Ecto neural progenitor cell (in vitro differentiated cells): Measurements from ENCODE around the gene PEX10.

Source experiments
- DNase-seq: peaks from one replicate; pipeline ENCODE4 v3.0.0-alpha.2; 2018; ENCODE audit warnings: low spot score

Gene PEX10

DNA sequence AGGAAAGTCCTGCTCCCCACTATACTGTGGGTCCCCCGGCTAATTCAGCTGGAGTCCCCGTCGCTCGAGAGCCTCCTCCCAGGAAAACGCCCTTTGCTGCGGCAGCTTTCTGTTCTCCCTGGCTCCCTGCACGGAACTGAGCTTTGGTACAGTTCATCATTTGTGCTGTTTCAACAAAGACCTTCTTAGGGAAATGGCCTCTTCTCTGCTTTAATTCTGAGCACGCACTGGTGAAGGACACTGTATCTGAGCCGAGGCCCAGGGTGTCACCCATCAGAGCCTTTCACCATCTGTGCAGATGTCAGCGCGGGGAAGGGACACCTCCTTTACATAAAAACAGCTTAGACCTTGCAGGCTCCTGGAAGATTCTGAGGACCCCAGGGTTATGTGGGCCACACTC lies 13.5 kb upstream of the PEX10 start:
- no peak for DNase-seq

DNA sequence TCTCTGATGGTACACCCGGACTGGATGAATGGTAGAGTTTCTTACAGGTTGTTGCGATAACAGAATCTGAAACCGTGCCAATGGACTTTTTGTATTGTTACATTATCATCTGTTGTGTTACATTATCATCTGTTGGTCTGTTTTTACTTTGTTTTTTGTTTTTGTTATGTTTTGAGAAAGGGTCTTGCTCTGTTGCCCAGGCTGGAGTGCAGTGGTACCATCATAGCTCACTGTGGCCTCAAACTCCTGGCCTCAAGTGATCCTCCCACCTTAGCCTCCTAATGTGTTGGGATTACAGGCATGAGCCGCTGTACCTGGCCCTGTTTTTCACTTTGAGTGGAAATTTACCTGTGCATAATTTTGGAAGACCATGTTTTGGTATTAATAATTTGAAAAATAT lies 10.2 kb upstream of the PEX10 start:
- no peak for DNase-seq

DNA sequence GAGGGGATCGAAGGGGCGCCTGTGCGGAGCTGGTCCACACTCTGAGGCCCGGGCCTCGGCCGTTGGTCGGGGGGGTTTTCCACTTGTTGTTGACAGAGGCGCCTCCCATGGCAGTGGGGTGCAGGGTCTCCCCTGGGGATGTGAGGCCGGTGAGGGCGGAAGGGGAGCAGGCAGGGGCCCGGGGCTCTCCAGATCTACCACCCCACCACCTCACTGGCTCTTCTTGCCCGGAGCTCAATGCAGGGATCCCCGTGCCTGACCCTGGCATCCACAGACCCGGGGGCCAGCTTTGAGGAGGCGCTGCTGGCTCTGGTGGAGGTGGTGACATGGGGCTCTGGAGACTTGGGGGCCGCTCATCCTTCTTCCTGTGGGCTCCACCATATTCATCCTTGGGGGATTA lies 7.1 kb upstream of the PEX10 start:
- DNase-seq, result no peak

DNA sequence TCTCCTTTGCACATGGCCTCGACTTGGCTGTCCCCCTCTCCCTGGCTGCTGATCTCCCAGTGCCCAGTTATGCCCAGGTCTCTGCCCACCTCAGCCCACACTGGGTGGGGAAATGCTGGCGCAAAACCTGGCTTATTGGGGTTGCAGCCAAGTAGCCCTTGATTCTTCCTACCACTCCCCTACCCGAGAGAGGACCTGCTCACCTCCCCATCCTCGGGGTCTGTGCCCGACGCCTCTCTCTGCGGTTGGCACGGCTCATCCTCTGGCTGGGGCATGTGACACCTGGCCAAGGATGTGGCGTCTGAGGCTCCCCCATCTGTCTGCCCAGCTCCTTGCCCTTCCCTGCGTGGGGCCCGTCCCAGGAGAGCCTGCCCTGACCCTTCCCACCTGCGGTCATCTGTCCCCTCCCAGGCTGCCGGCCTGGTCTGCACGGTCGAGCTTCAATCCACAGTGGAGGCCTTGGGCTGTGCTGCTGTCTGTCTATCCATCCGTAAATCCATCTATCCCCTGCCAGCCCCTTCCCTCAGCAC lies 6.5 kb upstream of the PEX10 start:
- DNase-seq, result no peak

DNA sequence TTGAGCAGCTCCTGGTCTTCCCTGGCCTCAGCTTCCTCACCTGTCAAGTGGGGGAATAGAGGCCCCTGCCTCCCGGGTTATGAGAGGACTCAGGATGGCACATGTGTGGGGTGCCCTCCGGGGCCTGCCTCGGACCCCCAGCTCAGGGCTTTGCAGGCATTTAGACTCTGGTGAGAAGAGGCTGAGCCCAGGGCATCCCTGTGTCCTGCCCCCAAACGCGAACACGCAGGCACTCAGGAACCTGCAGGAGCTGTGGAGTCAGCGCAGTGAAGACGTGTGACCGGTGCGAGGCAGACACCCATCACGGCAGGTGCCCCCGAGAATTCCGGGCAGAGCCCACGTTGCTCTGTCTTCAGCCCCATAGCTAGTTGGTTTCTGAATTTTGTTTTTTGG lies 5.5 kb upstream of the PEX10 start:
- DNase-seq, result no peak

DNA sequence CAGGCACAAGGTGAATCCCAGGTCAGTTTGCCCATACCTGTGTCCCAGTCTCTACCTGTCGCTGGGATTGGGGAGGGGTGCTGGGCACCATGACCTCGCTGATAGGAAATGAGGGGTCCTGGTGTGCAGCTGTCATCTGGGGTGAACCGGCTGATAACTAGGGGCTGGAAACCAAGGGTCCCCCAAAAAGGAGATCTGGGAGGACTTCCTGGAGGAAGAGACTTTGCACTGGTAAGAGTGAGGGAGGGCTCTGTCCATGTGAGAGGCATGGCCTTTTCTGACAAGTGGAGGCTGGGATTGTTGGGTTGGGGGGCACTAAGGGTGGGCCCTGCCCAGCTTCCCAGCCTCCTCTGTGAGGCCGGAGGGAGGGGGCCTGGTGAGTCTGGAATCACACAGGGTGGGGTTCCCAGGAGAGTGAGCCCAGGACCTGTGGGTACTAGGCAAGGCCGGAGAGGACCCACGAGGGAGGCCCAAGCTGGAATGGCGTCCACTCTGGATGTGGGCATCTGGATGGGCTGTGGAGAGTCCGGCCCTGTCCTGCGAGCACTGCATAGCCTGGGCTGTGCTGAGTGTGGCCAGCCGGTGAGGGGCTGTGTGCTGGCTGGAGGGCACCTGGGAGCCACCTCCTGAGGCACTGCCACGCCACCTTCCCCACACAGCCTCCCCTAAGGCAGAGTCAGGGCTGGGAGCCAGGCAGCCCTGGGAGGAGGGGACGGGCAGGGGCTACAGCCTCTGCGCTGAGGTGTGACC lies 4.9 kb upstream of the PEX10 start:
- DNase-seq, result no peak

DNA sequence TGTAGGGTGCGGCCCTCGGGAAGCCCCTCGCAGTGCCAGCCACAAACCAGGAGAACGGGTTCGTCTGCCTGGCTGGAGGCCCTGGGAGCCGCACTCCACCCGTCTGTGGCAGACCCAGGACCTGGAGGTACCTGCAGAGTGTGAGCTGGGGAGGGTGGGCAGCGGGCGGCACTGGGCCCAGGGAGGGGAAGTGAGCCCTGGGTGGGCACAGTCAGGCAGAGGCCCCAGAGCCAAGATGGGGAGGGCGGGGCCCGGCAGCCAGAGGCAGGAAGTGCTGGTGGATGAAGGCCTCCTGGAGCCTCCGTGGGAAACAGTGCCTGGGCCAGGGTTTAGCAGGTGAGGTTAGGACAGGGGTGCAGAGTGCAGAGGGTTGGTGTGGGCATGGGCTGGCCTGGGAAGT lies 4.0 kb upstream of the PEX10 start:
- no peak for DNase-seq

DNA sequence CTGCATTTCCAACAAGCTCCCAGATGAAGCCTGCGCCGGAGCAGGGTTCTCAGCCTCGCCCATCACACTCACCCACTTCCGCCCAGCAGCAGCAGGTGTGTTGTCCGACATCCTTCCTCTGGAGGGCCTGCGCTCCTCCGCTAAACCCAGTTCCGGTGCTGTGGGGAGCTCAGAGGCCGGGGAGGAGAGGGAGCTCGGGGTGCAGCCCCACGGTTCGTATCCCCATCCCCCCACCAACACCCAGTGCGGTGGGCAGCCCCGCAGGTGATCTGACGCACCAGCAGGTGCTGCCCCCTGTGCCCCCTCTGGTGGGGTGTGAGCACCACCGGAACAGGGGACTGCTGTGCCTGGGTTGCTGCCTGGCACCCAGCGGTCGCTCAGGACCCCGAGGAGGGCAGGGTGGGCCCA lies 3.4 kb upstream of the PEX10 start:
- no peak for DNase-seq

DNA sequence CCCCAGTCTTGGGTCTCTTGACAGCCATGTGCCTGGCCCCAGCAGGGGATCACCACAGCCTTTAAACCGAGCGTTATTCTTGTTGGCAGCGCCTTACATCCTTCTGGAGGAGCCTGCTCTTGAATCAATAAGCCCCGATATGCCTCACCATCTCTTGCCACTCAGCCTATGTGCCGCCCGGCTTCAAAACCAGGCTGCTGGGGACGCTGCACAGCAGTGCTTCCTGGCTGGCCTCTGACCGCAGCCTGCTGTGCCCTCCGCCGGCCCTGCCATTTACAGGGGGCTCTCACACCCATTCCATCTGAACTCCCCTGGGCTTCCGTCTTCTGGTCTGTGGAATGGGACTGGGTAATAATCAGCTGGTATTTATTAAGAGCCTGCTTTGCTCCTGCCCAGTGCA lies 3.0 kb upstream of the PEX10 start:
- no peak for DNase-seq

DNA sequence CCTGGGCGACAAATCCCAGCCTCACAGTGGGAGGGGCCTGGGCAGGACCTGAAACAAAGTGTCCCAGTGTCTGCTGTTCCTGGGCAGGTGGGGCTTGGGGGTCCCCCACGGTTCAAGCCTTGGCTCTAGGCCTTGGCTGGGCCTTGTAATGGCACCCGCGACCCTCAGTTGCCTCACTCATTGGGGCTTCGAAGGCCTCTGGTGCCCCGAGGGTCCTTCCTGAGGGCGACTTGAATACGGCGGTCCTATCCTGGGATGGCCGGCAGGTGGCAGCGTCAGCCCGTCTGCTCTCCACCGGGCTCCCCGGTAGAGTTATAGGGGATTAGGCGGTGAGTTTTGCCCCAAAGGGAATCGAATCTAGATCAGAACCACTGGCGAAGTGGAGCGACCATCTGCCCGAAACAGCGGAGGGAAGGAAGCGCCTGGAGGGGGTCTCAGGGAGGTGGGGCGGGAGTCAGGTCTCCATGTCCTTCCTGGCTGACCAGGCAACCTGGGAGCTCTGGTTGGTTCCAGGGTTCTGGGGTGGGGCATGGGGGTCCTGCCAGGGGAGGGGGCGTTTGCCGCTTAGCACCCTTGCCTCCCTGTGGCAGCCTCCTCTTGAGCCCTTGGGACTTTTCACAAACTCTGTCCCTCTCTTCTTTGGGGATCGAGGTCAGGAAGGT lies 2.1 kb upstream of the PEX10 start:
- peak; percentile 91 for DNase-seq

DNA sequence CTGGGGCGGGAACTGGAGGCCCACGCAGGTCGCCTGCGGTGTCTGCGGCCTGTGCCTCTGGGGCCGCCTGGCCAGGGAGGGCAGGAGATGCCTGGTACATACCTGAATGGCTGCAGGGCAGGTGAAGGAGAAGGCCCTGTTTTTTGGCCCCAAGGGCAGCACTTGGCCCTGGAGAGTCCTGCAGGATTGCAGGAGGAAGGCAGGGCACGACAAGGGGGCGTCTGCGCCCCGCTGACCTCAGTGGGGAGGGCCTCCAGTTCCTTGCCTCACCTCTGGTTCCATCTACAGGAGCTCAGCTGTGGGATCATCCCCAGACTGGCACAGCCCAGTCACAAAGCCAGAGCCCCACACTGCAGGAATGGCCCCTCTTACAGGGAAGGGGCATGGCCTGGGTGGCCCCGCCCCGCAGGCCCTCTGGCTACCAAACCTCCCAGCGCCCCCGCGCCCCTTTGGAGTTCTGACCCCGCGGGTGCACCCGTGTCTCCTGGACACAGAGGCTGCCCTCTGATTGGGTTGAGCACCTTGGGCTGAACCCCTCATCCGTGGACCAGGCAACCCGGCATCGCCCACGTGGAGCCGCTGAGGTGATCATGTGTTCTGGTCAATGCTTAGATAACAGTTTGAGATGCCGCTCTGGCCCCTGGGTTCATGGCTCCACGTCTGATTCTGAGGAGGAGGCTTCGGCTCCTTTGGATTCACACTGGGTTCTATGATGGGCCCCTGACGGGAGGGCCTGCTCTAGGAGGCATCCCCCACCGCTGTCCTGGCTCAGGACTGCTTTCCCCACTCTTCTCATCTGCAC lies 1.3 kb upstream of the PEX10 start:
- peak; percentile 70 for DNase-seq

DNA sequence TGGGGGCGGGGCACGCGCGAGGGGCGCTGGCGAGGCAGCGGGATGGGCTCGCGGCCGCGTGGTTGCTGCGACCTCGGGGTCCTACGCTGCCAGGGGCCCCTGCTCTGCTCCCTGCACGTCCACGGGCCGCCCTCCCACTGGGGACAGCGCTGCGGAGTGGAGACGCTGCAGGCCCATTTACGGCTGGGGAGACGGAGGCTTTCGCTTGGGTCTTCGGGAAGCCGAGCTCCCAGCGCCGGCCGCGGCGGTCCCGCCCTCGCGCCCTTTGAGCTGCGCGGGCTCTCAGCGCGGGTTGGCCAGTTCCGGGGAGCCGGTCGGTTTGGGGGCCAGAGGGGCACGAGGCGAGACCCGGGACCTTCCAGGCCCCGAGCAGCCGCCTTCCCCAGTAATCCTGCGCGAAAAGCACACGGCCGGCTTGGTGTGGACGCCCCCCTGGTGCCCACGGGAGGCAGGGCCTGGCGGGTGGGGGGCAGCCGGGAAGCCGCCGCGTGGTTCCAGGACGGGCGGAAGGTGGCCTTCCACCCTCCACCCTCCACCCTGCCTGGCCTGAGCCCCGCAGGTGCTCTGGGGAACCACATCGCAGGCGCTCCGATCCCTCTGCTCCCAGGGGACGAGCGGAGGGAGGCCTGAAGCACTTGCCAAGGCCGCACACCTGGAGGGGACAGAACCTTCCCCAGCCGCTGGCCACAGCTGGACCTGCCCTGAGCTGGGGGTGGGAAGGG lies 570 bp upstream of the PEX10 start:
- DNase-seq, result peak; percentile 74

DNA sequence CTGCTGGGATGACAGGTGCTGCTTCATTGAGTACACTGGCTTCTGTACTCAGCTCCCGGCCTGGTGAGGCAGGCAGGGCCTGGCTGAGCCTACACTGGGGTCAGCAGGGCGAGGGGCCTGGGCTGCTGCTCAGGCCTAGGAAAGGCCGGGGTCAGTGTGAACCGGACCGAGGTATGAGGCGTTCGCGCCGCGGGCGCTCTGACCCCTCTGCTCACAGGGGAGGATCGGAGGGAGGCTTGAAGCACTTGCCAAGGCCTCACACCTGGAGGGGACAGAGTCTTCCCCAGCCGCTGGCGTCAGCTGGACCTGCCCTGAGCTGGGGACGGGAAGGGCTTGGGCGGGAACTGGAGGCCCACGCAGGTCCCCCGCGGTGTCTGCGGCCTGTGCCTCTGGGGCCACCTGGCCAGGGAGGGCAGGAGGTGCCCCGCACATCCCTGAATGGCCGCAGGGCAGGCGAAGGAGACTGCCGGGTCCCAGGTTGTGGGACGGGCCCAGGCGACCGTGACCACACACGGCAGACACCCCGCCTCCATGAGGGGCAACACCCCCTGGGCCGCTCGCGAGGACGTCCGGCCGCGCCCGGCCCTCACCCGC lies 466 bp downstream of the PEX10 start:
- no peak for DNase-seq

DNA sequence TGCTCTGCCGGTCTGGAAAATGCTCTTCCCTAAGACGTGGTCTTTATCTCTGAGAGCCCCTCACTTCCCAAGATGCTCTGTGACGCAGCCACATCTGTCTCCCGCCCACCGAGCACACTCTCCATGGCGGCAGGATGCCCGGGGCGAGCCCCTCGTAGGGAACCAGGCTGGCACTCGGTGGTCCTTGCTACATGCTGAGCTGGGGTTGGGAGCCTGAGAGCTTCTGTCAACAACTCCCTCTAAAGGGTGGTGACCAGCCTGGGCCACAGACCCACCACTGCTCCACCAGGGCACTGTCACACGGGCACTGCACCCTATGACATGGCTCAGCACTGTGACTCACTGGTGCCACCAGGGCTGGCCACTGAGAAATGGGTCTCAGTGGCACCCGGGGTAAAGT lies 2.6 kb downstream of the PEX10 start:
- DNase-seq, result no peak

DNA sequence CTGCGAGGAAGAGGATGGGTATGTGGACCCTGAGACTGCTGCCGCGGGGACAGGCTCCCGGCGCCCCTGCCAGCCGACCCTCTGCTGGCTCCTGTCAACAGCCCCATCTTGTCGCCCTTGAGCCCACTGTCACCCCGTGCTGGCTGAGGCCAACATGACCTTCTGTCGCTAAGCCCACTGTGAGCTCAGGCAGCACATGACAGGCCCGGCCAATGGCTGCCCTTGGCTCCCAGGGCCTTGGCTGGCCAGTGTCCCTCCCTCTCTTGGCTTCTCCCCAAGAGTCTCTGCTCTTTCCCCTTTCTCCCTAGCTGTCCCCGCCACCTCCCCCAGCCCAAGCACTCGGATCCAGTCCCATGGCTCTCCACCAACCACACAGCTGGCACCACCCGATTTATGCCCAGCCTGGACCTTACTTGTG lies 3.5 kb downstream of the PEX10 start:
- no peak for DNase-seq

DNA sequence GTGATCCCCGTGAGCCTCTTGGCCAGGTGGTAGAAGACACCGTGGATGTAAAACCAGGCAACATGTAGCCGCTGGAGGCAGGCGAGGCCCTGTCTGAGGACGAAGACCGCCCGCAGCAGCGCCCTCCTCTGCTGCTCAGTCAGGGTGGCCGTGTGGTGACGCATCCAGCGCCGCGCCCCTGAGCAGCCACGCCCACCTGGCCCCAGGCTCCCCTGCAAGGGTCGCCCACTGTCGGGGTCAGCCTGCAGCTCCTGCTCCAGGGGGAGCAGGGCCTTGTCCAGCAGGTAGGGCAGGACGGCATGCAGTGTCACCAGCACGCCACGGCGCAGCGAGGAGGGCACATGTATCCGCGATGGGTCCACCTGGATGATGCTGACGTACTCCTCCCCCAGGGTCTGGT lies 3.9 kb downstream of the PEX10 start:
- no peak for DNase-seq

DNA sequence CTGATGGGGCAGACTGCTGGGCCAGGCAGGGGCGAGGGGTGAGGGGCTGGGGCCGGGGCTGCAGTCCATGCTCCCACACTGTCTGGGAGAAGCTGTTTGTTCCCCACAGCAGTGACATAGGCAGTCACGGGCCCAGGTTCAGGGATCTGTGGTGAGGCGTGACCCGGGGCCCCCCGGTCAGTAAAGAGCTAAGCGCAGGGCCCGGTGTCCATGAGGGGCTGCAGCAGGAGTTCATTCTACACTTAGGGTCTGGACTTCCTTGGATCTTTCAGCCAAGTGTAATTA lies 4.4 kb downstream of the PEX10 start:
- DNase-seq, result no peak

DNA sequence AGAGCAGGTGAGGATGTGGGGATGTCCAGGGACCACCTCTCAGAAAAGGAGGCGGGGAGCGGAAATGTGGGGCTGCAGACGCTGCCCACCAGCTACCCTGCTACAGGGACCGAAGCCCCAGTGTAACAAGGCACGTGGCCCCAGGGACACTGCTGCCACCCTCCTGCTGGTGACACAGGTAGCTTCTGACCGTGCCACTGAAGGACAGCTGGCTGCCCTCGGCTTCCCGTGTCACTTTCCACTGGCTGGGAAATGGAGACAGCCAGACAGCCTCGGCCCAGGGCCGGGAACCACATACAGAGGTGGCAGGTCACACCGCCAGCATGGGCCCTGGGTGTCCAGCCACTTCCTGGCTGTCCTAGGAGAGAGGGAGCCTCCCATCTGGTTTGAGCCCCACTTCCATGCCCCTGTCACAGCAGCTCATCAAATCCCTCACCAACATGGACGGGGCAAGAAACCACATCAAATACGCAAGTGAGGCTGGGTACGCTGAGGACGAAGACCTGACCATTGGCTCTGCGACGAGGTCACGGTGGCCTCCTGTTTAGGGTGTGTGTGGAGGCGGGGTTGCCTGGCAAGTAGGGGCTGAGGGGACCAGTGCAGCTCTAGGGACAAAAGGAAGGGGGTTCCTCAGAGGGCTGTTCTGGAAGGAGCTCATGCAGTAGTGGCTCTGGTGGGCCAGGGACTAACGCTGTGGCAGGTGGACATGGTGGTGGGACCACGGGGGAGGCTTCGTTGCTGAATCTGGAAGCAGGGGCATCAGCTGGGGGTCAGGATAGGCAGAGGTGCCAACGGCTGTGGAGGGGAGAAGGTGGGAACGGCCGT lies 5.0 kb downstream of the PEX10 start:
- DNase-seq, result no peak

DNA sequence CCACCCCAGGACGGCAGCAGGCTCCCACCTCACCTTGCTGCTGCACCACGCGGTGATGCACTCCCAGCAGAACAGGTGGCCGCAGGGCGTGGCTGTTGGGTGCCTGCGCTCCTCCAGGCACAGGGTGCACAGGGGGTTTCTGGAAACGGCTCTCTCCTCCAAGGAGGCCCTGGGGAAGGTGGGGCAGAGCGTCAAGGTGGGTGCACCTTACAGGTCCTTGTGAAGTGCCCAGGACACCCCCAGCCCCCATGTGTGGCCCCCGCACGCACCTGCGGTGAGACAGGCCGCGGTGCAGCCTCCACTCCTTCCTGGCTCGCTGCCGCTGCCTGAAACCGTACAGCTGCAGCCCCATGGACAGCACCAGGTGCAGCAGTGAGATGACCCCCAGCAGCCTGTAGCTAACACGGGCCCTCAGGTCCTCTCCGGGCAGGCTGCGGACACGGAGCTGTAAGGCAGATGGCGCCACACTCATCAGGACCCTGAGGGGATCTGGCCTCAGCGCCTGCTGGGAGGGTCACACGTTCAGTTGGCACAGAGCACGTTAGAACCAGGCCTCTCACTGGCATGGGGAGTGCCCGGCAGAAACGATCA lies 5.8 kb downstream of the PEX10 start:
- DNase-seq, result no peak

DNA sequence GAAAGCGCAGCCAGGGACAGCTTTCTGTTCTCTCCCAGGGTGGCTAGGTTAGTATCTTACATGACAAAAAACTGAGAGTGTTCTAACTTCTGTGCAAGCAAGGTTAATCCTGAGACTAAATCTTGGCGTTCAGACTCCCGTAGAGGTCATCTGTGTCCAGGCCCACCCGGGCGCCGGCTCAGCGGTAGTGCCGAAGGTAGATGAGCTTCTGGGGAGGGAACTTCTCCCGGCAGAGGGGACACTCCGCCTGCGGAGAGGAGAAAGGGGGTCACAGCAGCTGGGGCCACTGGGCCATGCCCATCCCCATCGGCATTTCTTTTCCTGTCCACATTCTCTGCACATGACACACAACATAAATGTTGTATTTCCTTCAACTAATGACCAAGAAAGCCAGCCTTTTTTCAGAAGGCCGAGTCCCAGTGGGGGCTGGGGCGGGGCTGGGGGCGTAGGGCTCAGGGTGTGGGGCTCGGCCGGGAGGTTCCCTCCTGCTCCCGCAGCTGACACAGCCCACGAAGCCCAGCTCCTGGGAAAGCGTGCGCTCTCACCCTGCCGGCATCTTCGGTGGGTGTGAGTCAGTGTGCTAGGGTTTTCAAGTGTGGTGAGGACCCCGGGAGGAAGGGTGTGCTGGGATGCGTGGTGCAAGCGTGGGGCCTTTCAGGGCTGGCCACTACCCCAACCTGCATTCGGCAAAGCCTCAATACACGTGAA lies 6.6 kb downstream of the PEX10 start:
- DNase-seq, result no peak
